Measurements from ENCODE around the gene C1orf105. TPM values are rescaled to one million over a fixed set of nuclear protein-coding genes. Genes with fewer than 3 reads are reported as not detected.

C1orf105 gene
- total and polyA plus RNA-seq, 2 of the 13 experiments (the other 11 are each of a cell fraction or from before 2014, with no cell fraction given): 0.15 to 0.45 TPM

- TF ChIP-seq ZBTB14 (CRISPR knock-in tag; IDR thresholded peaks at IDR 0.05) (no peak), ZNF75D (CRISPR knock-in tag; IDR thresholded peaks at IDR 0.05; ENCODE audit: borderline replicate concordance) (no peak), ZNF296 (CRISPR knock-in tag; conservative IDR thresholded peaks at IDR 0.05) (no peak)
Observed at GRCh38 chr1:172373864-172374263, 46.6 kb upstream of the C1orf105 start (continued).

- H4K20me1 ChIP-seq (ENCODE audit: insufficient read depth, low read length): no peaks in the 10 kb centered on the region
- no peaks in the 10 kb centered on the region for H3K4me1 ChIP-seq (ENCODE audit: insufficient read depth, low read length)
- H3K27me3 ChIP-seq (ENCODE audit: control insufficient read depth in 1 of 2, insufficient read depth in 2 of 2, low read length in 2 of 2): no peaks in the 10 kb centered on the region
- no peak overlapping the region for H3K4me3 ChIP-seq (replicated peaks in 1 of 3; ENCODE audit: insufficient read depth in 1 of 3, low read depth in 2 of 3, low read length in 3 of 3)
- no peak overlapping the region for H3K4me2 ChIP-seq (ENCODE audit: low read depth, low read length)
- no peak for ATAC-seq
- peak; percentile 44; the same call in 1 of the 2 replicates for TF ChIP-seq RFX1 (IDR thresholded peaks at IDR 0.05)
- no peak for TF ChIP-seq ZNF20 (CRISPR knock-in tag; IDR thresholded peaks at IDR 0.05)
- in situ Hi-C loops (cut with HindIII; ENCODE audit: extremely low pct_ligation_motif_present, low pct_unique_long_range_greater_than_20kb) (no loop called here), intact Hi-C loops (cut with micrococcal nuclease; ENCODE audit: unreplicated experiment) (no loop called here)
- 22% methylated on average over 2 of the region's 2 CpGs for WGBS (ENCODE audit: low lambda C conversion rate)
- no peaks in the 10 kb centered on the region for H3K9me3 ChIP-seq (ENCODE audit: low read length)
- no peak overlapping the region for H3K27ac ChIP-seq (ENCODE audit: extremely low read length, insufficient read depth, low read length)
- no peak overlapping the region for H3K9ac ChIP-seq (ENCODE audit: insufficient read depth, low read depth, low read length)
- FAIRE-seq: no peak
- no peak for DNase-seq (ENCODE audit: low spot score)
- H2AFZ ChIP-seq (ENCODE audit: low read length): no peak overlapping the region
- ChIA-PET POLR2A (no interaction called here), CTCF (ENCODE audit: low intra/inter-chr PET ratio, low total read pairs) (no interaction called here)
- H3K36me3 ChIP-seq (replicated peaks in 1 of 2; ENCODE audit: control insufficient read depth in 1 of 2, insufficient read depth in 2 of 2, low read length in 2 of 2): no peaks in the 10 kb centered on the region
- BruUV-seq (replicated peaks): no TSS peak
- H3K79me2 ChIP-seq (ENCODE audit: insufficient read depth, low read length): no peaks in the 10 kb centered on the region
Observed at GRCh38 chr1:172375211-172375631, 45.3 kb upstream of the C1orf105 start.

GRCh38 chr1:172376431-172376830 lies 44.1 kb upstream of the C1orf105 start:
- DNase-seq (ENCODE audit: low spot score) (no peak), ATAC-seq (no peak), FAIRE-seq (no peak)
- Histone ChIP-seq H3K4me1 (ENCODE audit: insufficient read depth, low read length) (no peaks in the 10 kb centered on the region), H3K79me2 (ENCODE audit: insufficient read depth, low read length) (no peaks in the 10 kb centered on the region), H3K4me2 (ENCODE audit: low read depth, low read length) (no peak overlapping the region), H3K36me3 (replicated peaks in 1 of 2; ENCODE audit: control insufficient read depth in 1 of 2, insufficient read depth in 2 of 2, low read length in 2 of 2) (no peaks in the 10 kb centered on the region), H3K9me3 (ENCODE audit: low read length) (no peaks in the 10 kb centered on the region), H3K9ac (ENCODE audit: insufficient read depth, low read depth, low read length) (no peak overlapping the region), H4K20me1 (ENCODE audit: insufficient read depth, low read length) (no peaks in the 10 kb centered on the region), H2AFZ (ENCODE audit: low read length) (no peak overlapping the region), H3K4me3 (replicated peaks in 1 of 3; ENCODE audit: insufficient read depth in 1 of 3, low read depth in 2 of 3, low read length in 3 of 3) (no peak overlapping the region), H3K27ac (ENCODE audit: extremely low read length, insufficient read depth, low read length) (no peak overlapping the region), H3K27me3 (ENCODE audit: control insufficient read depth in 1 of 2, insufficient read depth in 2 of 2, low read length in 2 of 2) (no peaks in the 10 kb centered on the region)
- 1% methylated on average over 2 of the region's 2 CpGs for WGBS (ENCODE audit: low lambda C conversion rate)
- CTCF ChIA-PET (ENCODE audit: low intra/inter-chr PET ratio, low total read pairs): no interaction called here
- in situ Hi-C loops (cut with HindIII; ENCODE audit: extremely low pct_ligation_motif_present, low pct_unique_long_range_greater_than_20kb): no loop called here
- POLR2A ChIA-PET: no interaction called here
- intact Hi-C loops (cut with micrococcal nuclease; ENCODE audit: unreplicated experiment): no loop called here
- no TSS peak for BruUV-seq (replicated peaks)
- TF ChIP-seq JUND (CRISPR knock-in tag; IDR thresholded peaks at IDR 0.05) (no peak), UBTF (CRISPR knock-in tag; IDR thresholded peaks at IDR 0.05) (no peak), CEBPG (CRISPR knock-in tag; IDR thresholded peaks at IDR 0.05) (no peak), ZBTB37 (CRISPR knock-in tag; IDR thresholded peaks at IDR 0.05) (no peak), ATF7-NPFF (CRISPR knock-in tag; IDR thresholded peaks at IDR 0.05; ENCODE audit: low read depth) (no peak), ZNF121 (CRISPR knock-in tag; IDR thresholded peaks at IDR 0.05) (no peak), RORA (CRISPR knock-in tag; IDR thresholded peaks at IDR 0.05) (no peak), PHF5A (CRISPR knock-in tag; IDR thresholded peaks at IDR 0.05; ENCODE audit: low read depth, unreplicated experiment) (no peak), ZBTB7B (CRISPR knock-in tag; IDR thresholded peaks at IDR 0.05) (no peak), PLRG1 (conservative IDR thresholded peaks at IDR 0.05) (no peak)

Data from HepG2 (cell line).